Osteoblast (primary cell): ENCODE measurements around the gene FREM2. TPM values are rescaled to one million over a fixed set of nuclear protein-coding genes. Genes with fewer than 3 reads are reported as not detected.

Experiments used
- DNase-seq: peaks from one replicate; pipeline ENCODE4 v3.0.0; 2011; ENCODE audit warnings: low spot score, mixed read lengths; ENCODE audit not compliant: insufficient read length; ENCODE audit errors: missing footprints
- H2AFZ ChIP-seq: 2 replicates; pipeline ENCODE4 v1.6.0; 2011; ENCODE audit warnings: mild to moderate bottlenecking, low read length
- H3K27ac ChIP-seq: 2 replicates; pipeline ENCODE4 v1.5.1; 2011; ENCODE audit warnings: mild to moderate bottlenecking, low read depth, low read length, moderate library complexity
- H3K27me3 ChIP-seq: 2 replicates; pipeline ENCODE4 v1.6.0; 2012; ENCODE audit warnings: mild to moderate bottlenecking, control low read depth, inconsistent platforms, low read length, moderate library complexity; ENCODE audit not compliant: insufficient read depth
- H3K36me3 ChIP-seq: 2 replicates; pipeline ENCODE4 v1.5.1; 2011; ENCODE audit warnings: mild to moderate bottlenecking, low read length, control low read depth, moderate library complexity; ENCODE audit not compliant: insufficient read depth
- H3K4me1 ChIP-seq: 2 replicates; pipeline ENCODE4 v1.5.1; 2011; ENCODE audit warnings: mild to moderate bottlenecking, low read length, control low read depth, moderate library complexity; ENCODE audit not compliant: insufficient read depth
- H3K4me2 ChIP-seq: 2 replicates; pipeline ENCODE4 v1.6.0; 2011; ENCODE audit warnings: mild to moderate bottlenecking, low read length; ENCODE audit not compliant: insufficient read depth
- H3K4me3 ChIP-seq: fragments of 200-600 bp; sonication (generic); 3 replicates; pipeline ENCODE4 v1.5.1; 2012; ENCODE audit warnings: mild to moderate bottlenecking, low read length, inconsistent platforms; ENCODE audit not compliant: insufficient read depth
- H3K79me2 ChIP-seq: 2 replicates; pipeline ENCODE4 v1.6.0; 2012; ENCODE audit warnings: mild to moderate bottlenecking, low read length, control low read depth, inconsistent platforms; ENCODE audit not compliant: insufficient read depth
- H3K9me3 ChIP-seq: 2 replicates; pipeline ENCODE4 v1.5.1; 2011; ENCODE audit warnings: low read depth, low read length, control low read depth
- H4K20me1 ChIP-seq: 2 replicates; pipeline ENCODE4 v1.6.0; 2012; ENCODE audit warnings: mild to moderate bottlenecking, low read length, control low read depth; ENCODE audit not compliant: insufficient read depth
- CTCF ChIP-seq: IDR thresholded peaks from 2 replicates; pipeline ENCODE4 v1.5.1; 2011; ENCODE audit warnings: mild to moderate bottlenecking, low read depth, low read length, moderate library complexity; ENCODE audit errors: extremely low read depth
- total RNA-seq: library from RNA; depleted of rRNA; stranded (reverse); fragments of >200 nt; gene quantifications from 2 replicates; pipeline ENCODE4 v1.2.3, GENCODE V29; 2012

FREM2 gene
- total RNA-seq, 1 donor, result not detected

GRCh38 chr13:38850868-38851626, 164.2 kb downstream of the FREM2 start:
- Histone ChIP-seq H3K27me3 (no peaks in the 10 kb centered on the region), H3K79me2 (no peaks in the 10 kb centered on the region), H3K4me1 (no peaks in the 10 kb centered on the region), H3K36me3 (no peaks in the 10 kb centered on the region), H3K4me3 (no peak overlapping the region), H2AFZ (no peak overlapping the region), H3K4me2 (no peak overlapping the region), H3K27ac (no peak overlapping the region), H4K20me1 (no peaks in the 10 kb centered on the region), H3K9me3 (no peaks in the 10 kb centered on the region)
- no peak for DNase-seq
- TF ChIP-seq CTCF, result no peak

GRCh38 chr13:38854226-38854625, 167.3 kb downstream of the FREM2 start:
- Histone ChIP-seq H4K20me1 (no peaks in the 10 kb centered on the region), H3K4me1 (no peaks in the 10 kb centered on the region), H3K9me3 (no peaks in the 10 kb centered on the region), H2AFZ (no peak overlapping the region), H3K79me2 (no peaks in the 10 kb centered on the region), H3K36me3 (no peaks in the 10 kb centered on the region), H3K27ac (no peak overlapping the region), H3K27me3 (no peaks in the 10 kb centered on the region), H3K4me3 (no peak overlapping the region), H3K4me2 (no peak overlapping the region)
- DNase-seq, result no peak
- TF ChIP-seq CTCF, result no peak

- Histone ChIP-seq H2AFZ (no peak overlapping the region), H3K79me2 (no peaks in the 10 kb centered on the region), H3K27me3 (no peaks in the 10 kb centered on the region), H3K4me1 (no peaks in the 10 kb centered on the region), H3K9me3 (no peaks in the 10 kb centered on the region), H3K27ac (no peak overlapping the region), H3K36me3 (no peaks in the 10 kb centered on the region), H4K20me1 (no peaks in the 10 kb centered on the region), H3K4me2 (no peak overlapping the region), H3K4me3 (no peak overlapping the region)
- no peak for DNase-seq
- no peak for TF ChIP-seq CTCF
These were observed 169.2 kb downstream of the FREM2 start for GRCh38 chr13:38856065-38856464.

GRCh38 chr13:38862443-38862842, 175.6 kb downstream of the FREM2 start:
- no peak for DNase-seq
- H3K4me1 ChIP-seq, result no peaks in the 10 kb centered on the region
- no peaks in the 10 kb centered on the region for H3K36me3 ChIP-seq
- H3K79me2 ChIP-seq, result no peaks in the 10 kb centered on the region
- no peaks in the 10 kb centered on the region for H3K27me3 ChIP-seq
- H4K20me1 ChIP-seq, result no peaks in the 10 kb centered on the region
- TF ChIP-seq CTCF, result no peak
- no peaks in the 10 kb centered on the region for H3K9me3 ChIP-seq
- H3K4me3 ChIP-seq, result no peak overlapping the region
- H2AFZ ChIP-seq, result no peak overlapping the region
- no peak overlapping the region for H3K4me2 ChIP-seq
- H3K27ac ChIP-seq, result no peak overlapping the region
